HepG2 (cell line): ENCODE results near the gene TCF12. TPM values are rescaled to one million over a fixed set of nuclear protein-coding genes. Genes with fewer than 3 reads are reported as not detected.

Experiments
- ATAC-seq: fragments of 200-7000 bp; cut with Tn5 transposase; 3 replicates; pipeline ENCODE4 v1.9.1; 2020; ENCODE audit warnings: mild to moderate bottlenecking, moderate library complexity
- BruUV-seq: library from RNA; stranded (reverse); fragments of 400-500 nt; replicated peaks from 2 replicates; lab custom pipeline; 2021; lab: Mats Ljungman, UMichigan
- CTCF ChIA-PET: fragments of 300-600 bp; formaldehyde crosslinking; extraction: SDS; loops from one replicate; lab custom pipeline; 2021; ENCODE audit warnings: low total read pairs, inconsistent platforms, low intra/inter-chr PET ratio; lab: Yijun Ruan, JAX
- POLR2A ChIA-PET: fragments of 350-600 bp; sonication (Branson Sonifier 250); formaldehyde crosslinking; loops from one replicate; lab custom pipeline; 2020; ENCODE audit warnings: antibody characterized with exemption, inconsistent platforms; lab: Yijun Ruan, JAX
- DNase-seq: peaks from one replicate; pipeline ENCODE4 v3.0.0-alpha.2; 2015; ENCODE audit warnings: low spot score
- FAIRE-seq: peaks from 3 replicates; lab custom pipeline; 2011; peaks lifted over from hg19 to GRCh38; lab: Jason Lieb, UNC
- H2AFZ ChIP-seq: one replicate; pipeline ENCODE4 v1.6.1; 2011; ENCODE audit warnings: low read length, inconsistent platforms
- H3K27ac ChIP-seq: fragments of 300-600 bp; 3 replicates; pipeline ENCODE4 v1.8.0; 2011; ENCODE audit warnings: mixed run types, mild to moderate bottlenecking, mixed read lengths, low read length, inconsistent platforms; ENCODE audit not compliant: insufficient read depth; ENCODE audit errors: extremely low read length
- H3K27me3 ChIP-seq, 2 experiments: fragments of 200-600 bp in 1 of 2; 2 replicates in 1 of 2; 3 replicates in 1 of 2; pipeline versions ENCODE4 v1.6.0 to v1.8.0; 2011; ENCODE audit warnings: low read length in 2 of 2, mild to moderate bottlenecking in 2 of 2, moderate library complexity in 2 of 2, inconsistent platforms in 1 of 2; ENCODE audit not compliant: insufficient read depth in 2 of 2, control insufficient read depth in 1 of 2
- H3K36me3 ChIP-seq, 2 experiments: fragments of 200-600 bp in 1 of 2; replicated peaks in 1 of 2; 2 replicates in 1 of 2; 3 replicates in 1 of 2; pipeline versions ENCODE4 v1.5.1 to v1.8.0; 2011; ENCODE audit warnings: low read length in 2 of 2, inconsistent platforms in 1 of 2; ENCODE audit not compliant: insufficient read depth in 2 of 2, control insufficient read depth in 1 of 2
- H3K4me1 ChIP-seq: 2 replicates; pipeline ENCODE4 v1.5.1; 2012; ENCODE audit warnings: low read length, inconsistent platforms; ENCODE audit not compliant: insufficient read depth
- H3K4me2 ChIP-seq: 2 replicates; pipeline ENCODE4 v1.6.0; 2011; ENCODE audit warnings: low read depth, low read length, inconsistent platforms
- H3K4me3 ChIP-seq, 3 experiments: fragments of 200-600 bp in 1 of 3; sonication (generic), shearing (Covaris generic) in 1 of 3; replicated peaks in 1 of 3; 2 replicates each; pipeline ENCODE4 v1.5.1; 2011 to 2016; ENCODE audit warnings: low read length in 3 of 3, inconsistent platforms in 2 of 3, low read depth in 2 of 3, mild to moderate bottlenecking in 2 of 3, control low read depth in 1 of 3, mixed read lengths in 1 of 3; ENCODE audit not compliant: insufficient read depth in 1 of 3
- H3K79me2 ChIP-seq: one replicate; pipeline ENCODE4 v1.6.1; 2011; ENCODE audit warnings: low read length, inconsistent platforms; ENCODE audit not compliant: insufficient read depth
- H3K9ac ChIP-seq: 2 replicates; pipeline ENCODE4 v1.6.0; 2011; ENCODE audit warnings: mild to moderate bottlenecking, low read depth, low read length, inconsistent platforms; ENCODE audit not compliant: insufficient read depth
- H3K9me3 ChIP-seq: 2 replicates; pipeline ENCODE4 v1.5.1; 2012; ENCODE audit warnings: mild to moderate bottlenecking, low read length
- H4K20me1 ChIP-seq: 2 replicates; pipeline ENCODE4 v1.6.0; 2011; ENCODE audit warnings: inconsistent platforms, mild to moderate bottlenecking, low read length, moderate library complexity; ENCODE audit not compliant: insufficient read depth
- CCDC6 ChIP-seq: sonication (generic); formaldehyde crosslinking; IDR thresholded peaks from 2 replicates; pipeline ENCODE4 v1.8.1; 2022; ENCODE audit warnings: mild to moderate bottlenecking, missing genetic modification reagents, moderate library complexity
- ERF ChIP-seq: IDR thresholded peaks from 2 replicates; pipeline ENCODE4 v1.6.1; 2018; ENCODE audit warnings: missing biosample characterization, missing genetic modification reagents
- MED8 ChIP-seq: sonication (generic); formaldehyde crosslinking; IDR thresholded peaks from 2 replicates; pipeline ENCODE4 v1.8.1; 2023; ENCODE audit warnings: mild to moderate bottlenecking, missing genetic modification reagents; ENCODE audit not compliant: insufficient replicate concordance
- ZBTB3 ChIP-seq: sonication (generic); formaldehyde crosslinking; IDR thresholded peaks from 2 replicates; pipeline ENCODE4 v1.4.0; 2020; ENCODE audit warnings: low read depth, mild to moderate bottlenecking, moderate library complexity, missing genetic modification reagents, borderline replicate concordance
- ZNF333 ChIP-seq: sonication (generic); formaldehyde crosslinking; IDR thresholded peaks from 2 replicates; pipeline ENCODE4 v1.4.0; 2020; ENCODE audit warnings: mild to moderate bottlenecking, missing genetic modification reagents, borderline replicate concordance
- ZNF451 ChIP-seq: sonication (generic); formaldehyde crosslinking; IDR thresholded peaks from 2 replicates; pipeline ENCODE4 v1.5.0; 2020; ENCODE audit warnings: mild to moderate bottlenecking, missing genetic modification reagents
- ZNF558 ChIP-seq: sonication (generic); formaldehyde crosslinking; IDR thresholded peaks from 2 replicates; pipeline ENCODE4 v1.9.0; 2022; ENCODE audit warnings: mild to moderate bottlenecking, missing genetic modification reagents, borderline replicate concordance
- ZSCAN25 ChIP-seq: sonication (generic); formaldehyde crosslinking; IDR thresholded peaks from 2 replicates; pipeline ENCODE4 v1.8.0; 2022; ENCODE audit warnings: mild to moderate bottlenecking, missing genetic modification reagents
- WGBS: methylation state at CpG from one replicate; pipeline ENCODE4 v1.1.6; 2017; ENCODE audit warnings: low lambda C conversion rate; 5-methylcytosine and 5-hydroxymethylcytosine counted together
- in situ Hi-C: cut with HindIII; loops from 2 replicates; pipeline ENCODE4 v1.10.0; 2017; ENCODE audit warnings: low pct_unique_long_range_greater_than_20kb; ENCODE audit not compliant: extremely low pct_ligation_motif_present
- intact Hi-C: fragments of 100-400 bp; cut with micrococcal nuclease; formaldehyde crosslinking; loops from one replicate; pipeline ENCODE4 v1.10.0; 2022; ENCODE audit not compliant: unreplicated experiment
- polyA plus RNA-seq, 8 experiments: library from polyadenylated mRNA; depleted of rRNA in 3 of 8; stranded (reverse) in 7 of 8; unstranded in 1 of 8; fragments of >200 nt; fragmentation: Illumina TruSeq in 4 of 8; extraction: Trizol in 4 of 8; gene quantifications; 2 replicates each; pipeline versions ENCODE4 v1.2.1 to v1.2.3, GENCODE V29; 2011 to 2016; ENCODE audit warnings: low read depth in 4 of 8, missing spikeins in 1 of 8, mixed read lengths in 1 of 8; ENCODE audit not compliant: insufficient read depth in 1 of 8
- total RNA-seq, 5 experiments: library from RNA; depleted of rRNA; stranded (reverse); fragments of >200 nt; fragmentation: Illumina TruSeq; extraction: Trizol; gene quantifications; 2 replicates each; pipeline ENCODE4 v1.2.3, GENCODE V29; 2016; ENCODE audit warnings: low read depth in 1 of 5
- TF ChIP-seq, protein P1 (sequence below): sonication (generic); formaldehyde crosslinking; IDR thresholded peaks from 2 replicates; pipeline ENCODE4 v1.4.0; 2020; ENCODE audit warnings: missing genetic modification reagents
- TF ChIP-seq, protein P2 (sequence below): IDR thresholded peaks from 2 replicates; pipeline ENCODE4 v1.6.1; 2016; ENCODE audit warnings: low read depth, missing genetic modification reagents, missing compliant biosample characterization

TCF12 gene
- total and polyA plus RNA-seq, 2 of the 13 experiments (the other 11 are each of a cell fraction or from before 2014, with no cell fraction given) = 48.6 to 51.1 TPM

DNA sequence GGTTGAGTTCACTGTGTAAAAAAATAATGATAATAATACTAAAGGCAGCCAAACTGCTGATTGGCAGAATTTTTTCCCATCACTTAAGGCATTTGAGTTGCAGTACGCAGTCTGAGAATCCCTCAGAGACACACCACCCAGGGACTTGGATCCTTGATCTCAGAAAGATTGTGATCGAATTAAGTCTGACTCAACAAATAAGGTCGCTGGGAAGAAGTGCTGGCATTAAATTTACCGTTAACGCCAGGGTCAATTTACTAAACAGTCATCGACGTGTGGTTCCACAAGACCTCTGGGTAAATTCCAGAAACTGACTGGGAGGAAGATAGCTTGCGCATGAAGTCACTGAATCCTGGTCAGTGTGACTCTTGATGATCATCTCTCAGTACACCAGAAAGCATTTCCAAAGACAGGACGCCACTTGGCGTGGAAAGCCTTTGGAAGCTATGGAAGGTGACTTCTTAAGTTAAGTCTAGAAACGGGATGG lies 409.6 kb downstream of the TCF12 start:
- intact Hi-C loops = no loop called here
- H3K9me3 ChIP-seq = no peaks in the 10 kb centered on the region
- ChIA-PET POLR2A (no interaction called here), CTCF (no interaction called here)
- peaks cover 8 to 40% of the 10 kb centered on the region in 2 experiments; a peak in 4 of 5 replicates for H3K27me3 ChIP-seq
- ATAC-seq = no peak
- no peak overlapping the region for H2AFZ ChIP-seq
- in situ Hi-C loops = no loop called here
- 46% methylated on average over 11 of the region's 11 CpGs for WGBS
- H3K4me1 ChIP-seq = peaks cover 26% of the 10 kb centered on the region
- no peak overlapping the region for H3K4me3 ChIP-seq
- FAIRE-seq = no peak
- H3K79me2 ChIP-seq = no peaks in the 10 kb centered on the region
- H3K4me2 ChIP-seq = no peak overlapping the region
- no peak for DNase-seq
- no TSS peak for BruUV-seq
- no peaks in the 10 kb centered on the region for H4K20me1 ChIP-seq
- H3K27ac ChIP-seq = no peak overlapping the region
- H3K9ac ChIP-seq = no peak overlapping the region
- no peak for TF ChIP-seq ERF (CRISPR knock-in tag)
- TF ChIP-seq, protein P1, sequence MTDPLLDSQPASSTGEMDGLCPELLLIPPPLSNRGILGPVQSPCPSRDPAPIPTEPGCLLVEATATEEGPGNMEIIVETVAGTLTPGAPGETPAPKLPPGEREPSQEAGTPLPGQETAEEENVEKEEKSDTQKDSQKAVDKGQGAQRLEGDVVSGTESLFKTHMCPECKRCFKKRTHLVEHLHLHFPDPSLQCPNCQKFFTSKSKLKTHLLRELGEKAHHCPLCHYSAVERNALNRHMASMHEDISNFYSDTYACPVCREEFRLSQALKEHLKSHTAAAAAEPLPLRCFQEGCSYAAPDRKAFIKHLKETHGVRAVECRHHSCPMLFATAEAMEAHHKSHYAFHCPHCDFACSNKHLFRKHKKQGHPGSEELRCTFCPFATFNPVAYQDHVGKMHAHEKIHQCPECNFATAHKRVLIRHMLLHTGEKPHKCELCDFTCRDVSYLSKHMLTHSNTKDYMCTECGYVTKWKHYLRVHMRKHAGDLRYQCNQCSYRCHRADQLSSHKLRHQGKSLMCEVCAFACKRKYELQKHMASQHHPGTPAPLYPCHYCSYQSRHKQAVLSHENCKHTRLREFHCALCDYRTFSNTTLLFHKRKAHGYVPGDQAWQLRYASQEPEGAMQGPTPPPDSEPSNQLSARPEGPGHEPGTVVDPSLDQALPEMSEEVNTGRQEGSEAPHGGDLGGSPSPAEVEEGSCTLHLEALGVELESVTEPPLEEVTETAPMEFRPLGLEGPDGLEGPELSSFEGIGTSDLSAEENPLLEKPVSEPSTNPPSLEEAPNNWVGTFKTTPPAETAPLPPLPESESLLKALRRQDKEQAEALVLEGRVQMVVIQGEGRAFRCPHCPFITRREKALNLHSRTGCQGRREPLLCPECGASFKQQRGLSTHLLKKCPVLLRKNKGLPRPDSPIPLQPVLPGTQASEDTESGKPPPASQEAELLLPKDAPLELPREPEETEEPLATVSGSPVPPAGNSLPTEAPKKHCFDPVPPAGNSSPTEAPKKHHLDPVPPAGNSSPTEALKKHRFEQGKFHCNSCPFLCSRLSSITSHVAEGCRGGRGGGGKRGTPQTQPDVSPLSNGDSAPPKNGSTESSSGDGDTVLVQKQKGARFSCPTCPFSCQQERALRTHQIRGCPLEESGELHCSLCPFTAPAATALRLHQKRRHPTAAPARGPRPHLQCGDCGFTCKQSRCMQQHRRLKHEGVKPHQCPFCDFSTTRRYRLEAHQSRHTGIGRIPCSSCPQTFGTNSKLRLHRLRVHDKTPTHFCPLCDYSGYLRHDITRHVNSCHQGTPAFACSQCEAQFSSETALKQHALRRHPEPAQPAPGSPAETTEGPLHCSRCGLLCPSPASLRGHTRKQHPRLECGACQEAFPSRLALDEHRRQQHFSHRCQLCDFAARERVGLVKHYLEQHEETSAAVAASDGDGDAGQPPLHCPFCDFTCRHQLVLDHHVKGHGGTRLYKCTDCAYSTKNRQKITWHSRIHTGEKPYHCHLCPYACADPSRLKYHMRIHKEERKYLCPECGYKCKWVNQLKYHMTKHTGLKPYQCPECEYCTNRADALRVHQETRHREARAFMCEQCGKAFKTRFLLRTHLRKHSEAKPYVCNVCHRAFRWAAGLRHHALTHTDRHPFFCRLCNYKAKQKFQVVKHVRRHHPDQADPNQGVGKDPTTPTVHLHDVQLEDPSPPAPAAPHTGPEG (CRISPR knock-in tag) = no peak
- TF ChIP-seq ZBTB3 (CRISPR knock-in tag) = no peak
- TF ChIP-seq ZNF451 = no peak
- TF ChIP-seq ZNF558 = no peak
- TF ChIP-seq, protein P2, sequence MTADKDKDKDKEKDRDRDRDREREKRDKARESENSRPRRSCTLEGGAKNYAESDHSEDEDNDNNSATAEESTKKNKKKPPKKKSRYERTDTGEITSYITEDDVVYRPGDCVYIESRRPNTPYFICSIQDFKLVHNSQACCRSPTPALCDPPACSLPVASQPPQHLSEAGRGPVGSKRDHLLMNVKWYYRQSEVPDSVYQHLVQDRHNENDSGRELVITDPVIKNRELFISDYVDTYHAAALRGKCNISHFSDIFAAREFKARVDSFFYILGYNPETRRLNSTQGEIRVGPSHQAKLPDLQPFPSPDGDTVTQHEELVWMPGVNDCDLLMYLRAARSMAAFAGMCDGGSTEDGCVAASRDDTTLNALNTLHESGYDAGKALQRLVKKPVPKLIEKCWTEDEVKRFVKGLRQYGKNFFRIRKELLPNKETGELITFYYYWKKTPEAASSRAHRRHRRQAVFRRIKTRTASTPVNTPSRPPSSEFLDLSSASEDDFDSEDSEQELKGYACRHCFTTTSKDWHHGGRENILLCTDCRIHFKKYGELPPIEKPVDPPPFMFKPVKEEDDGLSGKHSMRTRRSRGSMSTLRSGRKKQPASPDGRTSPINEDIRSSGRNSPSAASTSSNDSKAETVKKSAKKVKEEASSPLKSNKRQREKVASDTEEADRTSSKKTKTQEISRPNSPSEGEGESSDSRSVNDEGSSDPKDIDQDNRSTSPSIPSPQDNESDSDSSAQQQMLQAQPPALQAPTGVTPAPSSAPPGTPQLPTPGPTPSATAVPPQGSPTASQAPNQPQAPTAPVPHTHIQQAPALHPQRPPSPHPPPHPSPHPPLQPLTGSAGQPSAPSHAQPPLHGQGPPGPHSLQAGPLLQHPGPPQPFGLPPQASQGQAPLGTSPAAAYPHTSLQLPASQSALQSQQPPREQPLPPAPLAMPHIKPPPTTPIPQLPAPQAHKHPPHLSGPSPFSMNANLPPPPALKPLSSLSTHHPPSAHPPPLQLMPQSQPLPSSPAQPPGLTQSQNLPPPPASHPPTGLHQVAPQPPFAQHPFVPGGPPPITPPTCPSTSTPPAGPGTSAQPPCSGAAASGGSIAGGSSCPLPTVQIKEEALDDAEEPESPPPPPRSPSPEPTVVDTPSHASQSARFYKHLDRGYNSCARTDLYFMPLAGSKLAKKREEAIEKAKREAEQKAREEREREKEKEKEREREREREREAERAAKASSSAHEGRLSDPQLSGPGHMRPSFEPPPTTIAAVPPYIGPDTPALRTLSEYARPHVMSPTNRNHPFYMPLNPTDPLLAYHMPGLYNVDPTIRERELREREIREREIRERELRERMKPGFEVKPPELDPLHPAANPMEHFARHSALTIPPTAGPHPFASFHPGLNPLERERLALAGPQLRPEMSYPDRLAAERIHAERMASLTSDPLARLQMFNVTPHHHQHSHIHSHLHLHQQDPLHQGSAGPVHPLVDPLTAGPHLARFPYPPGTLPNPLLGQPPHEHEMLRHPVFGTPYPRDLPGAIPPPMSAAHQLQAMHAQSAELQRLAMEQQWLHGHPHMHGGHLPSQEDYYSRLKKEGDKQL (CRISPR knock-in tag) = no peak
- no peak for TF ChIP-seq CCDC6 (CRISPR knock-in tag)
- TF ChIP-seq MED8 = no peak
- TF ChIP-seq ZSCAN25 (CRISPR knock-in tag) = no peak
- no peak for TF ChIP-seq ZNF333 (CRISPR knock-in tag)
- H3K36me3 ChIP-seq = no peaks in the 10 kb centered on the region
